GM13976 (cell line): ENCODE data around the gene SLC26A1.

Source experiments
- DNase-seq: peaks from one replicate; pipeline ENCODE4 v3.0.0; 2012; ENCODE audit warnings: low spot score
- in situ Hi-C: fragments of 300-500 bp; cut with MboI; formaldehyde crosslinking; loops from one replicate; pipeline ENCODE4 v1.12.0; 2022; ENCODE audit warnings: low sequenced_read_pairs, mixed read lengths, inconsistent platforms; ENCODE audit not compliant: unreplicated experiment
- TF ChIP-seq, protein P1 (sequence below): IDR thresholded peaks from 2 replicates; pipeline ENCODE4 v1.5.1; 2012; ENCODE audit warnings: borderline replicate concordance, mild to moderate bottlenecking; ENCODE audit not compliant: insufficient read depth; ENCODE audit errors: extremely low read depth, missing control alignments, control extremely low read depth

The SLC26A1 gene

DNA sequence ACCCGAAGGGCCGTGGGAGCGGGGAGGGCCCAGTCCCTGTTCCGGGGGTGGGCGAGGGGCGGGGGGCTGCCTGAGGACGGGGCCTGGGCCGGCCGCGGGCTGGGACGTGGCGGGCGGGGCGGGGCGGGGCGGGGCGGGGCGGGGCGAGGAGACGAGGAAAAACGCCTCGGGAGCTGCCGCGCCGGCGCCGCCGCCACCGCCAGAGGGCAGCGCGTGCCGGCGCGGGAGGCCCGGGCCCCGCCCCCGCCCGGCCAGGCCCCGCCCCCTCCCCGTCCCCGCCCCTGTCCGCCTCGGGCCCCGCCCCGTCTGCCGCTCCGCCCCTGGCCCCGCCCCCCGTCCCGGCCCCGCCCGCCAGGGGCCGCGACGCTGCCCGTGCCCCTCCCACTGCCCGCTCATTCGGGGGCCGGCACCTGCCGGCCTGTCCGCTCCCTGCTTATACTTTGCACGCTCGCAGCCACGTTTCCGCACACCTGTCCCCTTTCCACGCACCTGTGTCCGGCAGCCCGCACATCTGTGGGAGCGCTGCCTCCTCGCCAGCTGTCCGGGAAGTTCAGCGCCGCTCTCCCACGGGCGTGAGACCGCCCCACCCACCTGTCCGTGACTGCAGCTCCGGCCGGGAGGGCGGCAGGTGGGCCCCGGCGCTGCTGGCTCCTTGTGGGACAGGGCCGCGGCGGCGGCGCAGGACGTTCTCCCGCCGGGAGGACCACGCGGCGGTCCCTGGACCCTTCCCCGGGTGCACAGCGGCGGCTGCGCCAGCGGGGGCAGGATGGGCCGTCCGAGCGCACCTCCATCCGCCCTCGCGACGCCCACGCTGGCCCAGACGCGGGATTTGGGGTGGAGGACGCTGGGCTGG, 16.6 kb upstream of the SLC26A1 start:
- peak; percentile 92 for DNase-seq
- TF ChIP-seq, protein P1, sequence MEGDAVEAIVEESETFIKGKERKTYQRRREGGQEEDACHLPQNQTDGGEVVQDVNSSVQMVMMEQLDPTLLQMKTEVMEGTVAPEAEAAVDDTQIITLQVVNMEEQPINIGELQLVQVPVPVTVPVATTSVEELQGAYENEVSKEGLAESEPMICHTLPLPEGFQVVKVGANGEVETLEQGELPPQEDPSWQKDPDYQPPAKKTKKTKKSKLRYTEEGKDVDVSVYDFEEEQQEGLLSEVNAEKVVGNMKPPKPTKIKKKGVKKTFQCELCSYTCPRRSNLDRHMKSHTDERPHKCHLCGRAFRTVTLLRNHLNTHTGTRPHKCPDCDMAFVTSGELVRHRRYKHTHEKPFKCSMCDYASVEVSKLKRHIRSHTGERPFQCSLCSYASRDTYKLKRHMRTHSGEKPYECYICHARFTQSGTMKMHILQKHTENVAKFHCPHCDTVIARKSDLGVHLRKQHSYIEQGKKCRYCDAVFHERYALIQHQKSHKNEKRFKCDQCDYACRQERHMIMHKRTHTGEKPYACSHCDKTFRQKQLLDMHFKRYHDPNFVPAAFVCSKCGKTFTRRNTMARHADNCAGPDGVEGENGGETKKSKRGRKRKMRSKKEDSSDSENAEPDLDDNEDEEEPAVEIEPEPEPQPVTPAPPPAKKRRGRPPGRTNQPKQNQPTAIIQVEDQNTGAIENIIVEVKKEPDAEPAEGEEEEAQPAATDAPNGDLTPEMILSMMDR = no peak
- in situ Hi-C loops = no loop called here

DNA sequence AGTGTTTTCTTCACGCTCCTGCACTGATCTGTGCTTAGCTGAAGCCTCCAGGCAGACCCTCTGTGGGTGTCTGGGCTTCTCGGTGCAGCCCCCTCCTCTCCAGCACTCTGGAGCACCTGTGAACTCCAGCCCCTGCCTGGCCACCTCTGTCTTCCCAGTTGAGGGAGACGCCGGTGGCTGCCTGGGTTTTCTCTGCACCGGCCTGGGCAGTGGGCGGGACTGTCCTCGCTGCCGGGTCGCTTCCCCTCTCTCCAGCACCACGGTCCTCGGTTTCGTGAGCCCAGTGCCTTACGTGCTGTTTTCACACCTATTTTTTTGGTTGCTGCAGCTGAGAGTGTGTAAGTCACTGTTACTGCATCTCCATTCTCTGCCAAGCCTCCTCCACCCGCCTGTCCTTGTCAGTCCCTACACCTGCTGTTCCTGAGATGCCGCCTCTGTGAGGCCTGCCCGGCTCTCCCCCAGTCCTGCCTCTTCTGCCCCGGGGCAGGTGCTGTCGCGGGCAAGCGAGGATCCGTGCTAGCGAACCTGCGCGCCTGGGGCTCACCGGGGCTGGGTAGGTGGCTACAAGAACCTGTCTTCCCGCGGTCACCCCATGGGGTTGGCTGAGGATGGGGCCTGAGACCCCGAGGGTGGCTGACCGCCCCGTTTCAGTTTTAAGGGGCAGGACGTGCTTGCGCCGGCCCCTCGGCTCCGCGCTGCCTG, 15.8 kb upstream of the SLC26A1 start:
- no peak for DNase-seq
- in situ Hi-C loops = no loop called here
- TF ChIP-seq, protein P1 = no peak

DNA sequence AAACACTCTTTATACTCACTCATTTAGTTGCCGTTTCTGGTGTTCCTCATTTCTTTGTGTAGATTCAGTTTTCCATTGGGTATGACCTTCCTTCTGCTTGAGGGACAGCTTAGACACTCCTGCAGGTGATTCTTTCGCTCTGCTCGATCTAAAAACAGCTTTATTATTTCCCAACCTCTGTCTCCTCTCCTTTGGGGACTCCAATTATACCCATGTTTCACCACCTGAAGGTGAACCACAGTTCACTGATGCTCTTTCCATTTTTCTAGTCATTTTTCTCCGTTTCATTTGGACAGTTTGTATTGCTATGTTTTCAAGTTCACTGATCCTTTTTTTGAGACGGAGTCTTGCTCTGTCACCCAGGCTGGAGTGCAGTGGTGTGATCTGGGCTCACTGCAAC, 13.7 kb upstream of the SLC26A1 start:
- DNase-seq = no peak
- TF ChIP-seq, protein P1 = no peak
- in situ Hi-C loops = no loop called here

DNA sequence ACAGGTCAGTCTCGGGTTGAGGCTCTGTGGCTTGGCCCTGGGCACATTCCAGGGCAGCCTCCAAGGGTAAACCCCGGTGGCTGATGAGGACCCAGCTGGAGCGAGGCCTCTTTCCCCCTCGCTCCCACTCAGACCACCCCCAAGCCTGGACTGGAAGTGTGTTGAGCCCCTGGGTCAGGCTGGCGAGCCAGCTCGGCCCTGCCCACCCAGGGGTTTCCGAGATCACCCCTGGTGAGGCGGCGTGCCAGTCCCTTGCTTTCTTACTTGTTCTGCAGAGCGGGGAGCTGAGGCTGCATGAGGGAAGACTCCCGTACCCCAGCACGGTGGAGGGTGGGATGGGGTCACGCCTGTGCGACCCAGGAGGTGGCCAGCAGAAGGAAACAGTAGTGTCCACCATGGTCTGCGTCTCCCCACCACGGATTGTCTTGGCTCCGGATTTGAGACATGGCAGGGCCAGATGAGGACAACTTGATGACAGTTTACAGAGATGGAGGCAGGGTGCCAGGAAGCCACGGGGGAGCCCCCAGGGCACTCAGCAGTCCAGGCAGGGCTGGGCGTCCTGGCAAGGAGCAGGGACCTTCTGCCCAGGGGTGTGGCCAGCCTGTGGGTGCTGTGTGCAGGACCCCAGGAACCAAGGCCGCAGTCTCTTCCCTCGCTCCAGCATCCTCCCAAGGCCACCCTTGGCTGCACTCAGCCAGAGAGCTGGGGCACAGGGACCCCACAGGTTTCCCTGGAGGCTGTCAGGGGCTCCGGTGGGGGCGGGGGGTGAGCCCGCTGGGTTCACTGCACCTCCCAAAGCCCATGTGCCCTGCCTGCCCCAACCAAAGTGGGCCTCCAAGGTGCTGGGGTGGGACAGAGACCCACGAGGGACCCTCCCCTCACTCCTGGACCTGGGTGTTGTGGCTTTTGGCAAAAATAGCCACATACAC, 11.6 kb upstream of the SLC26A1 start:
- no peak for DNase-seq
- TF ChIP-seq, protein P1 = no peak
- in situ Hi-C loops = no loop called here

DNA sequence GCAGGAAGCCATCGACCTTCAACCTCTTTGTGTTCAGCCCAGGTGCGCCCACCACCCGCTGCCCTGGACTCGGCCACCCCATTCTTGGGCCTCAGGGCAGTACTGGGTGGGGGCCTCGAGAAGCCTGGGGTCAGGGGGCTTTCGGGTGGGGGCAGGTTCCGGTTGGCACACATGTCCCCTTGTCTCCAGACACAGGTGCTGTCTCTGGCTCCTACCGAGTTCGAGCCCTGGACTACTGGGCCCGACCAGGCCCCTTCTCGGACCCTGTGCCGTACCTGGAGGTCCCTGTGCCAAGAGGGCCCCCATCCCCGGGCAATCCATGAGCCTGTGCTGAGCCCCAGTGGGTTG, 10.8 kb upstream of the SLC26A1 start:
- in situ Hi-C loops = no loop called here
- DNase-seq = no peak

More for the DNA sequence above, 10.8 kb upstream of the SLC26A1 start:
- TF ChIP-seq, protein P1 = no peak
